NCI-H2081 treated with DMSO at 0.1 percent for 48 hours (cell line): ENCODE measurements around the gene VWC2.

Experiments used
- DNase-seq: peaks from one replicate; lab custom pipeline; 2025; lab: John Stamatoyannopoulos, UW

Gene VWC2

DNA sequence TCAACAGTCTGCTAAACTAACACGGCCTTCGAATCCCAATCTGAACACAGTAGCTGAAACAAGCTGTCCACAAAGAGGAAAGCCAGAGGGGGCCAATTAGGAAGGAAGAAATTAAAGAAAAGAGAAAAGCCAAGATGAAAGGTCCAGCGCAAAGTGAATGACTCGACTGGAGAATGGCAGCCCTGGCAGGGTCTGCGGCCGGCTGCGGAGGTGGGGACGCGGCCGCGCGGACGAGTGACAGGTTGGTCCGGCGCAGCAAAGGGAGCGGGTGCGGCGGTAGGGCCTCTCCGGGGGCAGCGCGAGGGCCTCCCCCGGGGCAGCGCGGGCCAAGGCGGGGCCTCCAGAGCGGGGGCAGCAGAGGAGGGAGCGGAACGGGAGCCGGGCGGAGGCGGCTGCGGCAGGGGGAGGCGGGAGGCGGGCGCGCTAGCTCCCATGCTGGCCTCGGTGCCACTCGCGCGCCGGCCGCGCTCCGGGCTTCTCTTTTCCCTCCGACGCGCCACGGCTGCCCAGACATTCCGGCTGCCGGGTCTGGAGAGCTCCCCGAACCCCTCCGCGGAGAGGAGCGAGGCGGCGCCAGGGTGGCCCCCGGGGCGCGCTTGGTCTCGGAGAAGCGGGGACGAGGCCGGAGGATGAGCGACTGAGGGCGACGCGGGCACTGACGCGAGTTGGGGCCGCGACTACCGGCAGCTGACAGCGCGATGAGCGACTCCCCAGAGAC lies at the start of gene VWC2:
VWC2 (plus strand) TSS at position 421 of the 718 bp plus-strand sequence. CDS start 1,798 bp downstream, outside the sequence.
- no peak for DNase-seq

- no peak for DNase-seq
Measured at GRCh38 chr7:49724071-49724470, 49.4 kb upstream of the VWC2 start.

- no peak for DNase-seq
Measured at GRCh38 chr7:49731836-49732235, 41.6 kb upstream of the VWC2 start.

DNA sequence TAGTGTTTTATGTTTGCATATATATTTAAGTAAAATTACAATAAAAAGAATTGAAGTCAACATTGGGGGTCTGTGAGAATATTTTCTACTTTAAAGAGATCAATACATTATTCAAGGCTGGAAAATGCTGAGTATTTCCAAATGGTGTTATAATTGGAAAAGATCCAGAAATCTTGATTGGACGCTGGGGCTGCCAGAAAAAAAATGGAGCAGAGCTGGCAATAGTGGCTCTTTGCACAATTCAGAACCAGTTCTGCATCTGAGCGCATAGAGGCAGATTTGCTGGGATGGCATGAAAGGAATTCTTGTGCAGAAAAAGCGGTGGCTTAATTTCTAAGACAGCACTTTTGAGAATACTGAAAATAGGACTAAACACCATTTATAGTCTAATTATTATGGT lies 10.8 kb upstream of the VWC2 start:
- DNase-seq: no peak

GRCh38 chr7:49763791-49764190 lies 9.6 kb upstream of the VWC2 start:
- DNase-seq: no peak

DNA sequence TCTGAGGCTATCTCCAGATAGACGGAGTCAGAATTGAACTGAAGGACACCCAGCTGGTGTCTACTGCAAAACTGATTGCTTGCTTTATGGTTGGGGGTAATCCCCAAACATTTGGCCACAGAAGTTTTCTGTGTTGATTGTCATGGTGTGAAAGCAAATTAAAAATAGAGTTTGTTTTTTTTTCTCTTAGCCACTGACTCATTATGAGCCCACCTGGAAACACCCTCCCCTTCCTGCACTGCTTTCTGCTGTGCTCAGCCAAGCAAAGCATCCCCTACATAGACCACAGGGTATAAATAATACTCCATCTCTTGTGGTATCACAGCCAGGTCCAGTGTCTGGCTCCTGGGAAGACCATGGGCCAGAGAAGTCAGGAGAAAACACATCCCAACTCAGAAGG lies 6.5 kb upstream of the VWC2 start:
- DNase-seq: no peak

- no peak for DNase-seq
Measured at GRCh38 chr7:49767719-49768118, 5.7 kb upstream of the VWC2 start.

GRCh38 chr7:49768254-49768653 lies 5.2 kb upstream of the VWC2 start:
- DNase-seq: no peak

GRCh38 chr7:49768835-49769234 lies 4.6 kb upstream of the VWC2 start:
- no peak for DNase-seq

DNA sequence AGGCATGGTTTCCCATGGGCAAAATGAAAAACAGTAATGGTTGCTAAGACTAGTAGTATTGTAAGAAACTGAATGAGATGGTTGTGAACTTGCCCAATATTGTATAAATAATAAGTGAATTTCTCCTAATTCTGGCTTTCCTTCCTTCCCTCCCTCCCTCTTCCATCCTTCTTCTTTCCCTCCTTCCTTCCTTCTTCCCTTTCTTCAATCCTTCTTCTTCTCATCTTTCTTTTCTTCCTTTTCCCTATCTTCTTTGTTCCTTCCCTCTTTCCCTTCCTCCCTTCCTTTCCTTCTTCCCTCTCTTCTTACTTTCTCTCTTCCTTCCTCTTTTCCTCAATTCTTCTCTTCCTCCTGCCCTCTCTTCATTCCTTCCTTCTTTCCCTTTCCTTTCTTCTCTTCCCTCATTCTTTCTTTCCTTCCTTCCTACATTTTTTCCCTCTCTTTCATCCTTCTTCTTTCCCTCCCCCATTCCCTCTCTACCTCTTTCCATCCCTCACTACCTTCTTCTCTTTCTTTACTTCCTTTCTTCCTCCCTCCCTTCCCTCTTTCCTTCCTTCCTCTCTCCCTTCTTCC lies 4.1 kb upstream of the VWC2 start:
- DNase-seq: no peak

DNA sequence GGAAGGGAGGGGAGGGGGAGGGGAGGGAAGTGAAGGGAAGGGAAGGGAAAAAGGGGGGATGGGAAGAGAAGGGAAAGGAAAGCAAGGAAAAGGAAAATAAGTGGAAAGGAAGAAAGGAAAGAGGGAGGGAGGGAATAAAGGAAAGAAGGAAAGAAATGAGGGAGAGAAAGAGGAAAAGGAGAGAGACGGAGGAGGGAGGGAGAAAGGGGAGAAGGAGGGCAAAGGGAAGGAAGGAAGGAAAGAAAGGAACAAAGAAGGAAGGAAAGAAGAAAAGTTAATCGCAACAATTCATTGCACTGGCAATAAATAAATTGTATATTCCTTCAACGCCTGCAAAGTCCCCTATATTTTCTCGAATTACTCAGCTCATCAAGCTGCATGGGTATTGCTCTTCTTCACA lies 2.6 kb upstream of the VWC2 start:
- DNase-seq: no peak

DNA sequence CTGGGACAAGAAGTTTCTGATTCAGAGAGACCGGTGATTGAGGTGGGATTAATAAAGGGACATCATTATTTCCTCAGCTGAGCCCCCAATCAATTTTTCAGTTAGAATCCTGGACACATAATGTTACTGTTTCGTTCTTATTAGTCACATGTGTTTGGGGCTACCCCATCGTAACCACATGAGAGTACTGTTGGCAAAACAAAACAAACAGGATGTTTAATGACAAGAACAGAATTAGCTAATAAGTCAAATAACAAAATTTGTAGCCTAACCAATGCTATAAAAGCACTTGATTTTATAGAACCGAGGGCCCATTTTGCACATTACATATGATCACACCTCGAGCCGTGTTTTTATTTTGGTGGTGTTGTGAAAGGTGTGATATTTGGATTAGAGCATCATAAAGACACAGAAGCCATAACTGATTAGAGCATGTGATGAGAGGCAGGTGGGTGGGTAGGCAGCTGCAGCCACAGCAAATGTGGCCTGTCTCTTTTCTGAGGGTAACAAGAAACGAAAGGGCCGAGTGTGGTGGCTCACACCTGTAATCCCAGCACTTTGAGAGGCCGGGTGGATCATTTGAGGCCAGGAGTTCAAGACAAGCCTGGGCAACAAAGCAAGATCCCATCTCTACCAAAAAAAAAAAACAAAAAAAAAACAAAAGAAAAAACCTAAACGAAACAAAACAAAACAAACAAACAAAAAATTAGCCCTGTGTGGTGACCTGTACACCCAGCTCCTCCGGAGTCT lies 1.8 kb upstream of the VWC2 start:
- no peak for DNase-seq

GRCh38 chr7:49772916-49773217 lies 571 bp upstream of the VWC2 start:
- no peak for DNase-seq

- no peak for DNase-seq
Measured at GRCh38 chr7:49773936-49774458, 559 bp downstream of the VWC2 start.

DNA sequence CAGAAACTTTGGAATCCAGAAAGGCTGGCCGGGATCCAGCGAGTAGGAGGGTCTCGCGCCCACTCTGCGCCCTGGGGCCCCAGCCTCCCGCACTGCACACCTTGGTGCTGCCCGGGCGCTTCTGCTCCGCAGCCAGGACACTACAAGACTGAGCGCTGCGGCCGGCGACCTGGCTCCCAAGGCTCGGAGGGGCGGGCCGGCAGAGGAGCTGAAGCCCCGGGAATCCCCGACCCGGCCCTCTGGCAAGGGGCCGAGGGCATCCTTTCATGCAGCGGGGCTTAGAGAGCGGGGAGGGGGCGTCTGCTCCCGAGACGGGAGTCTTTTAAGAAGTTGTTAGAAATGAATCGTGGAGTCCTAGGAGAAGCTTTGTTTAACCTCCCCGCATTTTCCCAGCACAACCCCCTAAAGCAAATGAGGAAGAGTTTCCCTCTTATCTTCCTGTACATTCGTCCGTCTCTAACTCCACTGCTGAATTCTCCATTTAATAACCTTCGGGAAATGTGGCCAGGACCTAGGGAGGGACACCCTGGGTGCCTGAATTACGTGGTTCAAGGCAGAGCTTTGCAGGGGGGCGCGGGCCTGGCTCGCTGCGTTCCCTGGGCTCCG lies 1.1 kb downstream of the VWC2 start:
- DNase-seq: no peak

DNA sequence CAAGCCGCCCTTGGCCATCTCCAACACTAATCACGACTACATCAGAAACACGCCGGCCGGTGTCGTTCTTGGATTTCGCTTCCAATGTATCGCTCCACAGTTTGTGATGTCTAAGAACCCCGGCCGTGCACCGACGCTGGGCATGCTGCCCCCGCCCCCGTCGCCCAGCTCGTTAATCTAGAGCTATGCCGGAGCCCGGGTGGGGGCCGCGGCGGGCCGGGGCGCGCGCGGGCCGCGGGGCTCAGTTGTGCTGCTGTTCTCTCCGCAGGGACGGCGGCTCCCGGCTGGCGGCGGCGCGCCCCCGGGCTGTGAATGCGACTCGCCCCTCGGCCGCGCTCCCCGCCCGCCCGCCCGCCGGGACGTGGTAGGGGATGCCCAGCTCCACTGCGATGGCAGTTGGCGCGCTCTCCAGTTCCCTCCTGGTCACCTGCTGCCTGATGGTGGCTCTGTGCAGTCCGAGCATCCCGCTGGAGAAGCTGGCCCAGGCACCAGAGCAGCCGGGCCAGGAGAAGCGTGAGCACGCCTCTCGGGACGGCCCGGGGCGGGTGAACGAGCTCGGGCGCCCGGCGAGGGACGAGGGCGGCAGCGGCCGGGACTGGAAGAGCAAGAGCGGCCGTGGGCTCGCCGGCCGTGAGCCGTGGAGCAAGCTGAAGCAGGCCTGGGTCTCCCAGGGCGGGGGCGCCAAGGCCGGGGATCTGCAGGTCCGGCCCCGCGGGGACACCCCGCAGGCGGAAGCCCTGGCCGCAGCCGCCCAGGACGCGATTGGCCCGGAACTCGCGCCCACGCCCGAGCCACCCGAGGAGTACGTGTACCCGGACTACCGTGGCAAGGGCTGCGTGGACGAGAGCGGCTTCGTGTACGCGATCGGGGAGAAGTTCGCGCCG lies 1.9 kb downstream of the VWC2 start:
- no peak for DNase-seq

- no peak for DNase-seq
Measured at GRCh38 chr7:49775949-49776443, 2.6 kb downstream of the VWC2 start.

- DNase-seq: no peak
Measured at GRCh38 chr7:49776994-49777393, 3.6 kb downstream of the VWC2 start.

DNA sequence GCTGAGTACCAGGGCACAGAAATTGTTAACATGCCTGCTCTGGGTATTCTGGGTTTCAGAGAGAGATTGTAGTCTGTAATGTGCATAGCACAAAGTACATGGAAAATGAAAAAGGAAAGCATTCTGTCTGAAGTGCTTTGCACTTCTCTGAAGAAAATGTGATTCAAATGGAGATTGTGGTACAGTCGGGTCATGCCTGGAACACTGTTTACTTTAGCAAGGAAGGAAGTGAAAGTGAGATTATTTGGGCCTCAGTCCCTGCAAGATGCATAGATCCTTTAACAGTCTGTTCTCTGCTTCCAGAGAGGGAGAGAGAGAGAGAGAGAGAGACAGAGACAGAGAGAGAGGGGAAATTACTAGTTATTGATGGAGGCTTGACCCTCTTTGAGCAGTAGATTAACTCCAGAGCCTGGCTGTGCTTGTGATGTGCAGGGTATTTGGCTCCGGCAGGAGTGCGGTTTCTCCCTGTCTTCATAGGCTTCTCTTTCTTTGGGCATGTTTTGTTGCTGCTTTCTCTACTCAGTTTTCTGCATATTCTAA lies 5.4 kb downstream of the VWC2 start:
- DNase-seq: no peak

DNA sequence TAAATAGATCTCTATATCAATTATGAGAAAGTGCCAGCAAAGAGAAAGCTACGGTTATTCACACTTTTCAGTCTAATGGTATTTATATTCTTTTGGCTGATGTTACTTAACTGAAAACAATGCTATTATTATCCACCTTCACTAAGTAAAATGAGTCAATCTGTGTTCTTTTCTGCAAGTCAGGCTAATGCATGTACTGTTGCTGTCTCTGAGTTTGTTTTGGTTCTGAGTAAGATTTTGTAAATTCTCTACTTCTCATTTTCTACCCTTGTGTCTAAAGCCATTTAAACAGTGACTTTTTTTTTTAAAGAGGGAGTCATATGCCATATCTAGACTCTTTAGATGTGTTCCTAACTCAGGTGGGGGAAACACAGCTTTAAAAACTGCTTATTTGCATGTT lies 7.5 kb downstream of the VWC2 start:
- no peak for DNase-seq

DNA sequence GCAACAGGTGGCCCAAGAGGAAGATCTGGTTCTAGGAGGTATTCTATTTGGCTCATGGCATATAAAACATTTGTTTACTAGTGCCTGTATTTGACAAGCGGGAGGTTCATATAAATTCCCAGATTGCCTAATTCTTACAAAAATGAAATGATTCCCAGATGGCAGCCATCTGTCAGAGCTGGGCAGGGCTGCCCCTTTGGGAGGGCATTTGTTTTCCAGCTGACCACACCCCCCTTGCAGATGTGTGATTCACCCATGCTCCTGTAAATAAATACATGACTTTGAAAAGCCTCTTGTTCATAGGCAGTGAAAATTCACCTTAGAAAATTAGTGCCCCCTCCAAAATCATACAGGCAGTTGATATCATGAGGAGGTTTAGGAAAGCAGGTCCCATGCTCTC lies 8.6 kb downstream of the VWC2 start:
- no peak for DNase-seq
